Heart left ventricle (tissue), 16 donors: Measurements from ENCODE around the gene ERBB4. TPM values are rescaled to one million over a fixed set of nuclear protein-coding genes. Genes with fewer than 3 reads are reported as not detected.

ENCODE experiments used
- ATAC-seq, 4 donors: fragments of 200-7000 bp; cut with Tn5 transposase; one replicate each; pipeline ENCODE4 v1.9.1; 2020 to 2022; ENCODE audit warnings: moderate library complexity in 4 of 4, mild to moderate bottlenecking in 3 of 4, moderate number of reproducible peaks in 1 of 4
- DNase-seq, 5 donors: peaks; one replicate each; pipeline ENCODE4 v3.0.0-alpha.2; 2020
- H3K27ac ChIP-seq, 12 donors: fragments of 200-600 bp; sonication (generic) in 4 of 12; one replicate each; pipeline versions ENCODE4 v1.5.0 to v1.8.0; 2016 to 2022; ENCODE audit warnings: mild to moderate bottlenecking in 2 of 12
- H3K27me3 ChIP-seq, 9 donors: fragments of 200-600 bp; sonication (generic) in 2 of 9; one replicate each; pipeline versions ENCODE4 v1.5.1 to v1.8.0; 2016 to 2022; ENCODE audit warnings: mild to moderate bottlenecking in 3 of 9
- H3K36me3 ChIP-seq, 9 donors: fragments of 200-600 bp; sonication (generic) in 2 of 9; one replicate each; pipeline versions ENCODE4 v1.5.0 to v1.8.0; 2018 to 2022; ENCODE audit warnings: mild to moderate bottlenecking in 2 of 9
- H3K4me1 ChIP-seq, 12 donors: fragments of 200-600 bp; sonication (generic) in 4 of 12; one replicate each; pipeline versions ENCODE4 v1.5.0 to v1.8.0; 2016 to 2022; ENCODE audit warnings: mild to moderate bottlenecking in 3 of 12
- H3K4me3 ChIP-seq, 12 donors: fragments of 200-600 bp; sonication (generic) in 4 of 12; one replicate each; pipeline versions ENCODE4 v1.5.0 to v1.8.0; 2017 to 2022; ENCODE audit warnings: mild to moderate bottlenecking in 9 of 12, moderate library complexity in 4 of 12
- H3K9me3 ChIP-seq, 12 donors: fragments of 200-600 bp; sonication (generic) in 4 of 12; one replicate each; pipeline versions ENCODE4 v1.5.0 to v1.8.0; 2016 to 2022; ENCODE audit warnings: mild to moderate bottlenecking in 1 of 12
- CTCF ChIP-seq, 12 donors: fragments of 200-600 bp; sonication (generic) in 4 of 12; IDR thresholded peaks; one replicate each; pipeline versions ENCODE4 v1.5.0 to v1.8.0; 2018 to 2022; ENCODE audit warnings: antibody characterized with exemption in 12 of 12, mild to moderate bottlenecking in 5 of 12
- POLR2A ChIP-seq, 2 donors: fragments of 450-650 bp; IDR thresholded peaks; one replicate each; pipeline ENCODE4 v1.6.1; 2017; ENCODE audit warnings: antibody characterized with exemption in 2 of 2, mild to moderate bottlenecking in 2 of 2, moderate library complexity in 2 of 2
- WGBS, 4 donors: extraction: QIAGEN DNeasy Blood & Tissue Kit in 2 of 4; methylation state at CpG; one replicate each; pipeline versions ENCODE4 v1.1.5 to v1.1.7; 2013 to 2018; 5-methylcytosine and 5-hydroxymethylcytosine counted together
- intact Hi-C, 10 donors: fragments of 100-400 bp; cut with DNase I; formaldehyde crosslinking; loops; one replicate each; pipeline versions ENCODE4 v1.11.1 to v1.14.2; 2022
- polyA plus RNA-seq, 2 donors: library from polyadenylated mRNA; stranded (reverse); fragments of 200-250 nt; gene quantifications; one replicate each; pipeline ENCODE4 v1.2.3, GENCODE V29; 2013
- total RNA-seq, 9 donors: library from RNA; depleted of rRNA in 2 of 9; stranded (reverse); fragments of >200 nt in 2 of 9; fragmentation: NEBNext Ultra II Directional in 3 of 9; extraction: Animal tissue kit (Norgen Biotek cat#: 25700) in 3 of 9; gene quantifications; one replicate each; pipeline versions ENCODE4 v1.1.0 to v1.2.4, GENCODE V29; 2016 to 2023
- donor health status: ischemic (EF 13 %, LVEDD 7.1; RV severe dilation, severe dysfunction).
- donor health status: healthy with polysubstance abuse.
- donor health status: DM: no; HTN: yes; CAD: no.
- donor health status: DM: no; HTN: no; CAD: no.
- donor health status: ischemic (EF 25% LVEDD 6.9; RV normal size, moderate dysfunction).
- donor health status: ischemic (EF 25% LVEDD 5.7; RV mildly dilated, moderate dysfunction).
- donor health status: healthy.
- donor health status: DM: yes; HTN: yes; CAD: no.
- donor health status: ischemic (EF 35%, LVEDD 5.7; RV mildly dilated, moderate dysfunction).
- donor health status: nonischemic (EF 11% LVEDD 7.7; RV severe dilation, severe dysfunction).
- donor health status: DM: yes; HTN: yes; CAD: no.
- donor health status: PGD.
- donor health status: ischemic (EF 29% LVEDD 5.4; RV normal size, mild dysfunction).
- donor health status: nonischemic (EF 23%, LVEDD 6.1; RV moderate dilation, normal function).

ERBB4 gene
- total and polyA plus RNA-seq, 11 donors = 1.3 to 29.5 (median 11.7) TPM

GRCh38 chr2:212028798-212029394 is 509.7 kb downstream of the ERBB4 start:
- TF ChIP-seq POLR2A (IDR thresholded peaks at IDR 0.05) (no peak), CTCF (IDR thresholded peaks at IDR 0.05) (no peak)
- DNase-seq (no peak), ATAC-seq (no peak)
- WGBS, 4 donors = 52 to 59% (median 54%) methylated on average over 5 of the region's 5 CpGs
- H3K36me3 ChIP-seq = no peaks in the 10 kb centered on the region
- peaks cover 0 to 6% (median 0%) of the 10 kb centered on the region in 12 donors for H3K4me1 ChIP-seq
- no peaks in the 10 kb centered on the region for H3K27me3 ChIP-seq
- H3K9me3 ChIP-seq = no peaks in the 10 kb centered on the region
- no peak overlapping the region for H3K4me3 ChIP-seq
- H3K27ac ChIP-seq = no peak overlapping the region
- intact Hi-C loops = no loop called here

- Histone ChIP-seq H3K36me3 (no peaks in the 10 kb centered on the region), H3K4me1 (peaks cover 0 to 6% (median 0%) of the 10 kb centered on the region in 12 donors), H3K9me3 (no peaks in the 10 kb centered on the region), H3K27ac (no peak overlapping the region), H3K27me3 (no peaks in the 10 kb centered on the region), H3K4me3 (no peak overlapping the region)
- 72 to 75% (median 74%) methylated on average over 9 of the region's 9 CpGs for WGBS, 4 donors
- DNase-seq (no peak), ATAC-seq (no peak)
- intact Hi-C loops = no loop called here
- TF ChIP-seq POLR2A (IDR thresholded peaks at IDR 0.05) = no peak
- TF ChIP-seq CTCF (IDR thresholded peaks at IDR 0.05) = no peak
These were observed 510.6 kb downstream of the ERBB4 start for GRCh38 chr2:212027681-212028628.

GRCh38 chr2:212024040-212024439 is 514.6 kb downstream of the ERBB4 start:
- Histone ChIP-seq H3K27me3 (no peaks in the 10 kb centered on the region), H3K36me3 (no peaks in the 10 kb centered on the region), H3K4me3 (no peak overlapping the region), H3K27ac (no peak overlapping the region), H3K9me3 (no peaks in the 10 kb centered on the region), H3K4me1 (no peaks in the 10 kb centered on the region)
- intact Hi-C loops = no loop called here
- 67 to 68% (median 67%) methylated on average over 1 of the region's 1 CpG for WGBS, 4 donors
- ATAC-seq (no peak), DNase-seq (no peak)
- TF ChIP-seq CTCF (IDR thresholded peaks at IDR 0.05) (no peak), POLR2A (IDR thresholded peaks at IDR 0.05) (no peak)

GRCh38 chr2:212022966-212023365 is 515.6 kb downstream of the ERBB4 start:
- intact Hi-C loops = no loop called here
- ATAC-seq (no peak), DNase-seq (no peak)
- 62 to 76% (median 71%) methylated on average over 1 of the region's 1 CpG for WGBS, 4 donors
- Histone ChIP-seq H3K27ac (no peak overlapping the region), H3K4me3 (no peak overlapping the region), H3K4me1 (no peaks in the 10 kb centered on the region), H3K9me3 (no peaks in the 10 kb centered on the region), H3K27me3 (no peaks in the 10 kb centered on the region), H3K36me3 (no peaks in the 10 kb centered on the region)
- TF ChIP-seq POLR2A (IDR thresholded peaks at IDR 0.05) (no peak), CTCF (IDR thresholded peaks at IDR 0.05) (no peak)
